CD1c-positive myeloid dendritic cell (primary cell): Measurements from ENCODE around the gene ABCA2.

Source experiments
- DNase-seq: peaks from one replicate; pipeline ENCODE4 v3.0.0-alpha.2; 2016; ENCODE audit errors: extremely low spot score

ABCA2 gene

GRCh38 chr9:136978865-136979544 lies 49.0 kb downstream of the ABCA2 start:
- no peak for DNase-seq

DNA sequence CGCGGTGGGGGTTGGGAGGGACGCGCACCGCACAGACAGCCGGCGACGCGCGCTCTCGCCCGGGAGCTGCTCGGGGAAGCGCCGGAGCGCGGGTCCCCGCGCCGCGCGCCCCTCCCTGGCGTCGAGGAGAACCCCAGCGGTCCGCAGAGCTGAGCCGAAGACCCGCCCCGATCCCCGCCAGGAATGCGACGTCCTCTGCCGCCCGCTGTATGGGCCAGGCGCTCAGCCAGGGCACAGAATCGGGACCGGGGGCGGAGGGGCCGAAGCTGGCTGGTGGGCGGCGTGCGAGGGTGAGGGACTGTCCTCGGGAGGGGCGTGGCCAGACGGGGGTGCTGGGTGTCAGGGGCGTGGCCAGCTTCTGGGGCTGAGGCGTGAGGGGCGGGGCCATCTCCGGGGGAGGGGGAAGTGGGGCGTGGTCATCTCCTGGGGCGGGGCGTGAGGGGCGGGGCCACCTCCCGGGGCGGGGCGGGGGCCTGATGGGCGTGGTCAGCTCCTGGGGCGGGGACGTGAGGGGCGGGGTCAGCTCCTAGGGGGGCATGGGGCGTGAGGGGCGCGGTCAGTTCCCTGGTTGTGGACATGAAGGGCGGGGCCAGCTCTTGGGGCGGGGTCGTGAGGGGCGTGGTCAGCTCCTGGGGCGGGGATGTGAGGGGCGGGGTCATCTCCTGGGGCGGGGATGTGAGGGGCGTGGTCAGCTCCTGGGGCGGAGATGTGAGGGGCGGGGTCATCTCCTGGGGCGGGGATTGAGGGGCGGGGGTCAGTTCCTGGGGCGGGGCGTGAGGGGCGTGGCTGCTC lies 49.8 kb downstream of the ABCA2 start:
- DNase-seq = peak; percentile 66

DNA sequence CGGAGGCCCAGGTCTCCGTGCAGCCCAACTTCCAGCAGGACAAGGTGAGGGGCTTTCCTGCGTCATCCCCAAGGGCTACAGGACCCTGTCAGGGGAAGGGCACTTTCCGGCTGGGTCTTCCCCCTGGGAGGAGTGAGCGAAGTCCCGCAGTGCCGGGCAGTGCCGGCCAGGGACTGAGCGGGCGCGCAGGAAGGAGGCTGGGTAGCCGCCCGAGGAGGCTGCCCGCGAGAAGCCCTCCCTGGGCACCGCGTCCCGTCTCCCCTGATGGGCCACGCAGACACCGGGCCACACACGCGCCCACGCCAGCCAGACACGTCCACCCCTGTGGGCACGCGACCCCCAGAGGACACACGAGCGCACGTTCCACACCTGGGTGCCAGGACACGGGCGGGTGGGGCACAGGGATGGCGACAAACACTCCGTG lies 50.4 kb downstream of the ABCA2 start:
- DNase-seq = no peak

GRCh38 chr9:136977223-136977622 lies 50.8 kb downstream of the ABCA2 start, which contains the start of gene PTGDS:
Gene PTGDS (plus strand): TSS chr9:136977504. CDS start chr9:136977579, 75 bp downstream.
- no peak for DNase-seq

- peak; percentile 35 for DNase-seq
Observed at GRCh38 chr9:136975644-136976043, 52.4 kb downstream of the ABCA2 start.

GRCh38 chr9:136974817-136975535 lies 53.1 kb downstream of the ABCA2 start:
- no peak for DNase-seq

GRCh38 chr9:136973618-136974617 lies 54.1 kb downstream of the ABCA2 start:
- no peak for DNase-seq

DNA sequence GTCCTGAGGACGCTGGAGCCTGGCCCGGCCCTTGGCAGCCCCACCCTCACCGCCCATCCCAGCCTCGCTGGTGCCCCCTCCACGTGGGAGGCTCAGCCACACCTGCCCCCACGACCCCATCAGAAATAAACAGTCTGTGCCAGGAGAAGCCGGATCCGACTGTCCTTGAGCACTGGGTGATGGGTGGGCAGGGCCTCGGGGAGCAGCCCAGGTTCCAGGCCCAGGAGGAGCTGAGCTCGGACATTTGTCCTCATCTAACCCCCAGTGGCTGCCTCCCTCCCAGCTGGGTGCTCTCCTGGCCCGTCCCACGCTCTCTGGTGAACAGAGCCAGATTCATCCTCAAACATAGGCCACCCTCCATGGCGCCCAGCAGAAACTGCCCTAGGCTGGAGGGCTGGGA lies 55.3 kb downstream of the ABCA2 start:
- DNase-seq = no peak

DNA sequence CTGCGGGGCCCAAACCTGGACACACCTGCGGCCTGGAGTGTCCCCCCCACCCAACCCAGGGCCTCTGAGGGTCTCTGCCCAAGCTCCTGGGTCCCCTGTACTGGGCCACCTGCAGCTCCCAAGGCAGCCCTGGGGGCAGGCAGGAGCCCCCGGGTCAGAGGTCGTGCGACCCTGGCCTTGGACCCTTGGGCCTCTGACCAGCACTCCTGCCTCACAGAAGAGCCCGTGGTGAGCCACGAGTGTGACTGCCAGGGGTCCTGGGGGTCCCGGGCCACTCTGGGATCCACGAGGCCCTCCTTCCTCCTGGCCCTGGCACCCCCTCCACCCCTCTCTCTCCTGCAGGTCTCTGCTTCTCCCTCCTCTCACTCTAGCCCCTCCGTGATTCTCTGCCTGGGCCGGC lies 55.7 kb downstream of the ABCA2 start:
- DNase-seq = no peak

DNA sequence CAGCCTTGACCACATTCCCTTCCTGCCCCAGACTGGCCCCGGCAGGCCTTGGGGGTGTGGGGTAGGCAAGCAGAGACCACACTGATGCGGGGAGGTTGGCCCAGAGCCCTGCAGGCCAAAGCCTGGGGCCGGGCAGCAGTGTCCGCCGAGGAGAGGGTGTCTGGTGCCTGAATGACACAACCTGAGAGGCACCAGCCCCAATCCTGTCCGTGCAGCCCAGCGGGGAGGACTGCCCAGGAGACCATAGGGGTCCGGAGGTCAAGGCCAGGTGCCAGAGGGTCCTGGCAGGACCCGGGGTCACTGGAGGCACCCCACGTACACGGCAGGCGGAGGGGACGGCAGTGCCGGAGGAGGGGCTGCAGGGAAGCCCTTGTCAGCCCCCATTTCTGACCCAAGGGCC lies 56.3 kb downstream of the ABCA2 start:
- DNase-seq = no peak

GRCh38 chr9:136970361-136970760 lies 57.7 kb downstream of the ABCA2 start:
- no peak for DNase-seq

GRCh38 chr9:136969774-136970173 lies 58.3 kb downstream of the ABCA2 start:
- no peak for DNase-seq

- DNase-seq = no peak
Observed at GRCh38 chr9:136969150-136969549, 58.9 kb downstream of the ABCA2 start.

GRCh38 chr9:136968333-136969127 lies 59.5 kb downstream of the ABCA2 start:
- no peak for DNase-seq

DNA sequence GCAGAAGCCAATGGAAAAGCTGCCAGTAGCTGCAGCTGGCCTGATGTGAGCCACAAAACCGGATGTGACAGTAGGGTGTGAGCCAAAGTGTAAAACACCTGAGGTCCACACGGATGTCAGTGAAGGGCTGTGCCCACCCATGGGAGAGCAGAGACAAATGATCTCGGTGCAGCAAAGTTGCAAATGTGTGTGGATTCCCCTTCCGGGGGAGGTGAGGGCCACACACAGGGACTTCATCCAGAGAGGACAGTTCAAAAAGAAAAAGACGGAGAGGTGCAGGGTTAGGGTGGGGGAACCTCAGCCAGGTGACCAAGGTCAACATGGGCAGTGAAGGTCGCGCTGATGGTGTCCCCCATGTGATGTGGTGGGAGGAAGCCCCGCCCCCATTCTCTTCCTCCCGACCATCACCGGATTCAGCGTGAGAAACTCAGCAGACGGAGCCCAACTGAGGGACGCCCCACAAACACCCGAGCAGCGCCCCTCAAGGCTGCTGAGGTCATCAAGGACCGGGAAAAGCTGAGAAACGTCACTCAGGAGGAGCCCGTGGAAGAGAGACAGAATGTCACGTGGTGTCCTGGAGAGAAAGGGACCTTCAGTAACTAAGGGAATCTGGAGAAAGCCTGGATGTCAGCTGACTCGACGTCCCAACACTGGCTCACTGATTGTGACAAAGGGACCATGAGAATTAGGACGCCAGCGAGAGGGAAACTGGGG lies 62.1 kb downstream of the ABCA2 start:
- DNase-seq = peak; percentile 45

- no peak for DNase-seq
Observed at GRCh38 chr9:136964833-136965422, 63.1 kb downstream of the ABCA2 start.

DNA sequence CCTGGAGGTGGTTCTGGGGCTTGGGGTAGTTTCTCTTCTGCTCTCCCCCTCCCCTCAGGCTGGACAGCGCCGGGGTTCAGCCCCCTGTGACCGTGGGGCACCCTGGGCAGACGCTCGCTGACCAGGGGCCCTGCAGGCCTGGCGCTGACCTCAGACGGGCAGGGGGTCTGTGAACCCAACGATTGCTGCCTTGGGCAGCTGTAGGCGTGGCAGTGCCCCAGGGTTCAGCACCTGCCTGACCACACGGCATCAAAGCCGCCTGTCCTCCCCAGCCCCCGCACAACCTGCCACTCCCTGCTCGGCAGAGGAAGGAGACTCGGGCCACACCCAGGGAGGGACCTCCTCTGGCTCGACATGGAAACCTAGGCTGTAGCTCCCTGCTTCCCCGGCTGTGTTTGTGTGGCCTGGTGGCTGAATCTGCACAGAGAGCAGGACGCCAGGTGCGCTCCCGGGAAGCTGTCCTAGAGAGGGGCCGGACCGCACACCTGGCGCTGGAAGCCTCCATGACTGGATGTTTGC lies 63.8 kb downstream of the ABCA2 start:
- no peak for DNase-seq

GRCh38 chr9:136963751-136964150 lies 64.3 kb downstream of the ABCA2 start:
- DNase-seq = no peak

- DNase-seq = no peak
Observed at GRCh38 chr9:136963341-136963740, 64.7 kb downstream of the ABCA2 start.
